PC-3 (cell line): ENCODE measurements around the gene TMEM132D.

Source experiments
- CTCF ChIP-seq: fragments of 300-600 bp; sonication (generic); conservative IDR thresholded peaks from 2 replicates; pipeline ENCODE4 v1.5.1; 2017; ENCODE audit warnings: antibody characterized with exemption, low read depth, mild to moderate bottlenecking, low read length
- EZH2 ChIP-seq: fragments of 300-600 bp; sonication (generic); IDR thresholded peaks from one replicate; pipeline ENCODE4 v1.6.1; 2017; ENCODE audit warnings: antibody characterized with exemption, mild to moderate bottlenecking, low read length; ENCODE audit not compliant: unreplicated experiment

- TF ChIP-seq CTCF (no peak), EZH2 (no peak)
Measured at GRCh38 chr12:129276361-129277060, 627.3 kb downstream of the TMEM132D start.
